Ishikawa (cell line): ENCODE results near the gene FSTL4.

ENCODE experiments used
- CEBPB ChIP-seq: IDR thresholded peaks from 2 replicates; pipeline ENCODE4 v1.6.1; 2012
- CREB1 ChIP-seq: IDR thresholded peaks from 2 replicates; pipeline ENCODE4 v1.6.1; 2012; ENCODE audit warnings: low read depth
- EGR1 ChIP-seq: IDR thresholded peaks from 2 replicates; pipeline ENCODE4 v1.6.1; 2012
- EP300 ChIP-seq: IDR thresholded peaks from 2 replicates; pipeline ENCODE4 v1.6.1; 2012; ENCODE audit warnings: borderline replicate concordance
- FOXM1 ChIP-seq: IDR thresholded peaks from 2 replicates; pipeline ENCODE4 v1.6.1; 2012; ENCODE audit warnings: low read depth, borderline replicate concordance
- MAX ChIP-seq: IDR thresholded peaks from 2 replicates; pipeline ENCODE4 v1.6.1; 2012
- NFIC ChIP-seq: IDR thresholded peaks from 2 replicates; pipeline ENCODE4 v1.6.1; 2012
- RAD21 ChIP-seq: IDR thresholded peaks from 2 replicates; pipeline ENCODE4 v1.6.1; 2012; ENCODE audit warnings: low read depth
- TAF1 ChIP-seq: IDR thresholded peaks from 2 replicates; pipeline ENCODE4 v1.6.1; 2012; ENCODE audit warnings: low read depth, mild to moderate bottlenecking
- TCF12 ChIP-seq: IDR thresholded peaks from 2 replicates; pipeline ENCODE4 v1.6.1; 2012; ENCODE audit warnings: low read depth
- TEAD4 ChIP-seq: IDR thresholded peaks from 2 replicates; pipeline ENCODE4 v1.6.1; 2012
- USF1 ChIP-seq: IDR thresholded peaks from 2 replicates; pipeline ENCODE4 v1.6.1; 2012
- YY1 ChIP-seq: IDR thresholded peaks from 2 replicates; pipeline ENCODE4 v1.6.1; 2012; ENCODE audit warnings: low read depth
- ZBTB7A ChIP-seq: IDR thresholded peaks from 2 replicates; pipeline ENCODE4 v1.6.1; 2012; ENCODE audit warnings: low read depth
- TF ChIP-seq, protein P1 (sequence below): IDR thresholded peaks from 2 replicates; pipeline ENCODE4 v1.6.1; 2012; ENCODE audit warnings: low read depth, mild to moderate bottlenecking

FSTL4 gene

GRCh38 chr5:133372293-133372937, 239.9 kb downstream of the FSTL4 start:
- TF ChIP-seq MAX, result no peak
- TF ChIP-seq, protein P1, sequence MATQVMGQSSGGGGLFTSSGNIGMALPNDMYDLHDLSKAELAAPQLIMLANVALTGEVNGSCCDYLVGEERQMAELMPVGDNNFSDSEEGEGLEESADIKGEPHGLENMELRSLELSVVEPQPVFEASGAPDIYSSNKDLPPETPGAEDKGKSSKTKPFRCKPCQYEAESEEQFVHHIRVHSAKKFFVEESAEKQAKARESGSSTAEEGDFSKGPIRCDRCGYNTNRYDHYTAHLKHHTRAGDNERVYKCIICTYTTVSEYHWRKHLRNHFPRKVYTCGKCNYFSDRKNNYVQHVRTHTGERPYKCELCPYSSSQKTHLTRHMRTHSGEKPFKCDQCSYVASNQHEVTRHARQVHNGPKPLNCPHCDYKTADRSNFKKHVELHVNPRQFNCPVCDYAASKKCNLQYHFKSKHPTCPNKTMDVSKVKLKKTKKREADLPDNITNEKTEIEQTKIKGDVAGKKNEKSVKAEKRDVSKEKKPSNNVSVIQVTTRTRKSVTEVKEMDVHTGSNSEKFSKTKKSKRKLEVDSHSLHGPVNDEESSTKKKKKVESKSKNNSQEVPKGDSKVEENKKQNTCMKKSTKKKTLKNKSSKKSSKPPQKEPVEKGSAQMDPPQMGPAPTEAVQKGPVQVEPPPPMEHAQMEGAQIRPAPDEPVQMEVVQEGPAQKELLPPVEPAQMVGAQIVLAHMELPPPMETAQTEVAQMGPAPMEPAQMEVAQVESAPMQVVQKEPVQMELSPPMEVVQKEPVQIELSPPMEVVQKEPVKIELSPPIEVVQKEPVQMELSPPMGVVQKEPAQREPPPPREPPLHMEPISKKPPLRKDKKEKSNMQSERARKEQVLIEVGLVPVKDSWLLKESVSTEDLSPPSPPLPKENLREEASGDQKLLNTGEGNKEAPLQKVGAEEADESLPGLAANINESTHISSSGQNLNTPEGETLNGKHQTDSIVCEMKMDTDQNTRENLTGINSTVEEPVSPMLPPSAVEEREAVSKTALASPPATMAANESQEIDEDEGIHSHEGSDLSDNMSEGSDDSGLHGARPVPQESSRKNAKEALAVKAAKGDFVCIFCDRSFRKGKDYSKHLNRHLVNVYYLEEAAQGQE, result no peak
- no peak for TF ChIP-seq RAD21
- no peak for TF ChIP-seq TAF1
- TF ChIP-seq TCF12, result no peak
- TF ChIP-seq NFIC, result no peak

DNA sequence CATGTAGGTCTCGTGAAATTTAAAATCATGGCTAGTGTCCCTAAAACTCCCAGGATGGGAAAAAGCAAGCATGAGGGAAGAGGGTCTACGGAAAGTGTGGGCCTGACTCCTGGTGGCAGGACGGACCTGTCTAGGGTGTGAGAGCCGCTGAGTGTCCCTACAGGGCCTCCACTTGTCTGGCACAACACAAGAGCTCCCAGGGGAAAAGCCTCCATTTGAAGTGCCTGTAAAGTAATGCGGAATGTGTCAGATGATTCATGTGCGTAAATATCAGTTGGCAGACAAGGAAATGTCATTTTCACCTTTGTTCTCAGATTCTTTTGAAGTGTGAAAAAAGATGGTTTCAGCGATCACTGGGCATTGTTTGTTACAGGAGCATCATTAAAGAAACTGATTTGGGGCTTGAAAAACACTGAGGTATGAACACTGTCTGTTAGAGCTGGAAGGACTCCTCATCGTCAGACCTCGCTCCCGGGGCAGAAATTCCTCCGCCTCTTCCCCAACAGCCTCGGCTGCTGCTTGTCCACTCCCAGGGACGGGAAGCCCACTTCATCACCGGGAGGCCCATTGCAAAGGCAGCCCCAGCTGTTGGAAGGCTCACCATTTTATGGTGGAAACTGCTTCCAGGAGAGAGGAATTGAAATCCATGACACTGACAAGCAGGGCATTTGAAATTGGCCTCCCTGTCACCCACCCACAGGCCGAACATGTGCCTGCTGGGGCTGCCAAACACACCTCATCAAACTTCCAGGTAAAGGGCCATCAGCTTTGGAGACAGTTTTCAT, 240.8 kb downstream of the FSTL4 start:
- TF ChIP-seq YY1, result no peak
- no peak for TF ChIP-seq ZBTB7A
- TF ChIP-seq CREB1, result no peak
- no peak for TF ChIP-seq NFIC
- no peak for TF ChIP-seq TEAD4
- no peak for TF ChIP-seq FOXM1
- no peak for TF ChIP-seq CEBPB
- no peak for TF ChIP-seq TCF12

- no peak for TF ChIP-seq EP300
- no peak for TF ChIP-seq TAF1
- no peak for TF ChIP-seq CREB1
- TF ChIP-seq CEBPB, result no peak
- TF ChIP-seq YY1, result no peak
- no peak for TF ChIP-seq EGR1
- TF ChIP-seq USF1, result no peak
- TF ChIP-seq FOXM1, result no peak
- TF ChIP-seq NFIC, result no peak
- TF ChIP-seq, protein P1, result no peak
- no peak for TF ChIP-seq ZBTB7A
- no peak for TF ChIP-seq TEAD4
- TF ChIP-seq RAD21, result no peak
- no peak for TF ChIP-seq MAX
- no peak for TF ChIP-seq TCF12
These were observed 241.4 kb downstream of the FSTL4 start for GRCh38 chr5:133370904-133371303.

DNA sequence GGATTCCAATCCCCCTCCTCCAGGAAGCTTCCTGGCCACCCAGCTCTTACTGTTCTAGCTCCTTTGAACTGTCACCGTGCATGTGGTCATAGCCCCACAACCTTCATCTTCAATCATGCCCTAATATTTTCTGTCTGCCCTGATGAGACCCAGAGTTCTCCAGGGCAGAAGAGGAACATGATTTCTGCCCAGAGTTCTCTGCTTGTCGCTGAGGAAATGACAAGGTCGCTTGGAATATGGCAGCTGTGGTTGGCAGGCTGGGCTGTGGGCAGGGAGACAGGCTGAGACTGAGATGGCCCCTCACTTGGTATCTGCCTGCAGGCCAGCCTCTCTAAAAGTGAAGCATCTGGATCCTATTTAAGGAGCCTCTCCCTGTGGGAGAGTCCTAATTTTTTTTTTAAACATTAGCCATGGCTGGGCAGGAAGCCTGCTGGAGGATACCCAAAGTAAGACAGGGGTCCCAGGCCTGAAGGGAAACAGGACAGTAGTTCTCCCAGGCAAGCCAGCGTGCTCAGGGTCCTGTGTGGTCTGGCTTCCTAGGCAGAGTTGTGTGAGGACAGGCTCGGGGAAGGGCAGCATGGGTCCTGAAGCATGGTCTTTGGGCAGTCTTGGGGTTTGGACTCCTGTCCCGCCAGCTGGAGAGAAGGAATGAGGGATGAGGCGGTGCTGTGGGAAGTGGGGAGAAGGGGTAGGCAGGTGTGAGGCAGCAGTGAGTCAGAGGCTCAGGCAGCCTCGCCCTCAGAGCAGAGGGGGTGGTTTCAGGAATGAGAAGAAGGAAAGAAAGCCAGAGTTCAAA, 242.1 kb downstream of the FSTL4 start:
- TF ChIP-seq TEAD4 (no peak), RAD21 (no peak), NFIC (no peak), TCF12 (no peak), ZBTB7A (no peak), EGR1 (no peak), CREB1 (no peak), CEBPB (no peak), YY1 (no peak), EP300 (no peak), TAF1 (no peak), FOXM1 (no peak), MAX (no peak), USF1 (no peak)
- TF ChIP-seq, protein P1, result no peak
